IMR-90 (cell line): ENCODE measurements around the gene CYSRT1. TPM values are rescaled to one million over a fixed set of nuclear protein-coding genes. Genes with fewer than 3 reads are reported as not detected.

Experiments used
- ATAC-seq: fragments of 200-7000 bp; cut with Tn5 transposase; 2 replicates; pipeline ENCODE4 v1.9.1; 2020; ENCODE audit warnings: low read depth, mild to moderate bottlenecking, moderate library complexity
- BruUV-seq: library from RNA; stranded (reverse); fragments of 400-500 nt; replicated peaks from 2 replicates; lab custom pipeline; 2021; lab: Mats Ljungman, UMichigan
- CTCF ChIA-PET: fragments of 300-600 bp; formaldehyde crosslinking; extraction: SDS; loops from one replicate; lab custom pipeline; 2021; ENCODE audit warnings: antibody characterized with exemption; lab: Yijun Ruan, JAX
- POLR2A ChIA-PET: fragments of 300-600 bp; sonication (Branson Sonifier 250); formaldehyde crosslinking; loops from one replicate; lab custom pipeline; 2022; ENCODE audit warnings: antibody characterized with exemption; ENCODE audit not compliant: unreplicated experiment; lab: Charles Lee
- DNase-seq: peaks from one replicate; pipeline ENCODE4 v3.0.0; 2013
- H2AFZ ChIP-seq: replicated peaks from 2 replicates; pipeline ENCODE3; 2013; ENCODE audit warnings: low read length, mild to moderate bottlenecking; ENCODE audit not compliant: poor library complexity
- H2AK5ac ChIP-seq: 2 replicates; pipeline ENCODE4 v1.6.1; 2013; ENCODE audit warnings: low read depth, low read length, inconsistent platforms
- H2AK9ac ChIP-seq: replicated peaks from 2 replicates; pipeline ENCODE3; 2013; ENCODE audit warnings: mild to moderate bottlenecking, low read depth, low read length, moderate library complexity; ENCODE audit not compliant: poor library complexity
- H2BK120ac ChIP-seq: 2 replicates; pipeline ENCODE4 v1.6.1; 2013; ENCODE audit warnings: low read depth, low read length, inconsistent platforms
- H2BK15ac ChIP-seq: 3 replicates; pipeline ENCODE4 v1.6.1; 2013; ENCODE audit warnings: low read depth, low read length, inconsistent platforms
- H2BK20ac ChIP-seq: 2 replicates; pipeline ENCODE4 v1.6.1; 2013; ENCODE audit warnings: low read depth, mild to moderate bottlenecking, inconsistent platforms, low read length, moderate library complexity
- H2BK5ac ChIP-seq: 2 replicates; pipeline ENCODE4 v1.6.1; 2013; ENCODE audit warnings: mild to moderate bottlenecking, low read depth, low read length, inconsistent platforms; ENCODE audit not compliant: poor library complexity, severe bottlenecking
- H3K14ac ChIP-seq: replicated peaks from 2 replicates; pipeline ENCODE4 v1.6.1; 2013; ENCODE audit warnings: low read depth, low read length, inconsistent platforms
- H3K18ac ChIP-seq: 2 replicates; pipeline ENCODE4 v1.6.1; 2013; ENCODE audit warnings: low read depth, low read length, control low read depth
- H3K23ac ChIP-seq: 2 replicates; pipeline ENCODE4 v1.6.1; 2013; ENCODE audit warnings: low read depth, low read length, inconsistent platforms
- H3K27ac ChIP-seq: 2 replicates; pipeline ENCODE4 v1.5.1; 2013; ENCODE audit warnings: mild to moderate bottlenecking, control low read depth, low read length; ENCODE audit not compliant: insufficient read depth
- H3K27me3 ChIP-seq: 2 replicates; pipeline ENCODE4 v1.6.1; 2013; ENCODE audit warnings: low read length; ENCODE audit not compliant: control insufficient read depth, insufficient read depth
- H3K36me3 ChIP-seq: 2 replicates; pipeline ENCODE4 v1.6.1; 2013; ENCODE audit warnings: low read length, mixed read lengths; ENCODE audit not compliant: control insufficient read depth, insufficient read depth
- H3K4ac ChIP-seq: 2 replicates; pipeline ENCODE4 v1.6.1; 2013; ENCODE audit warnings: low read depth, low read length, inconsistent platforms
- H3K4me1 ChIP-seq: 2 replicates; pipeline ENCODE4 v1.6.1; 2013; ENCODE audit warnings: low read length, mixed read lengths; ENCODE audit not compliant: control insufficient read depth, insufficient read depth
- H3K4me2 ChIP-seq: 2 replicates; pipeline ENCODE4 v1.6.1; 2013; ENCODE audit warnings: low read depth, mild to moderate bottlenecking, control low read depth, low read length, moderate library complexity
- H3K4me3 ChIP-seq: 2 replicates; pipeline ENCODE4 v1.5.1; 2013; ENCODE audit warnings: low read depth, mild to moderate bottlenecking, control low read depth, low read length, moderate library complexity; ENCODE audit not compliant: insufficient read depth
- H3K56ac ChIP-seq: 2 replicates; pipeline ENCODE4 v1.6.1; 2013; ENCODE audit warnings: low read length, inconsistent platforms; ENCODE audit not compliant: insufficient read depth; ENCODE audit errors: extremely low read depth
- H3K79me1 ChIP-seq, 2 experiments: 2 replicates each; pipeline ENCODE4 v1.6.1; 2013; ENCODE audit warnings: low read length in 2 of 2, inconsistent platforms in 1 of 2, low read depth in 1 of 2
- H3K9ac ChIP-seq: 2 replicates; pipeline ENCODE4 v1.6.1; 2013; ENCODE audit warnings: low read depth, low read length, control low read depth
- H3K9me1 ChIP-seq: 2 replicates; pipeline ENCODE4 v1.6.1; 2013; ENCODE audit warnings: low read length, inconsistent platforms; ENCODE audit not compliant: insufficient read depth
- H3K9me3 ChIP-seq: 2 replicates; pipeline ENCODE4 v1.6.1; 2013; ENCODE audit warnings: low read length; ENCODE audit not compliant: control insufficient read depth, insufficient read depth
- H4K20me1 ChIP-seq: 2 replicates; pipeline ENCODE4 v1.6.1; 2013; ENCODE audit warnings: low read length, inconsistent platforms; ENCODE audit not compliant: insufficient read depth
- H4K5ac ChIP-seq: 2 replicates; pipeline ENCODE4 v1.6.1; 2013; ENCODE audit warnings: mild to moderate bottlenecking, low read depth, low read length, control low read depth
- H4K8ac ChIP-seq, 2 experiments: 2 replicates each; pipeline ENCODE4 v1.6.1; 2013; ENCODE audit warnings: low read depth in 2 of 2, low read length in 2 of 2, control low read depth in 1 of 2, inconsistent platforms in 1 of 2
- H4K91ac ChIP-seq: 2 replicates; pipeline ENCODE4 v1.6.1; 2013; ENCODE audit warnings: low read depth, low read length, inconsistent platforms; ENCODE audit not compliant: insufficient read depth
- BHLHE40 ChIP-seq: fragments of 150-350 bp; IDR thresholded peaks from 2 replicates; pipeline ENCODE4 v1.6.1; 2016; ENCODE audit warnings: mild to moderate bottlenecking, low read depth, low read length
- CEBPB ChIP-seq: IDR thresholded peaks from 2 replicates; pipeline ENCODE4 v1.6.1; 2012; ENCODE audit warnings: low read depth, low read length, improper control_type of control experiment
- CHD1 ChIP-seq: IDR thresholded peaks from 2 replicates; pipeline ENCODE4 v1.6.1; 2012; ENCODE audit warnings: low read depth, low read length, improper control_type of control experiment
- FOS ChIP-seq: fragments of 150-350 bp; IDR thresholded peaks from 2 replicates; pipeline ENCODE4 v1.6.1; 2016; ENCODE audit warnings: low read depth, low read length
- MAFK ChIP-seq: IDR thresholded peaks from 2 replicates; pipeline ENCODE4 v1.6.1; 2012; ENCODE audit warnings: low read depth, low read length, improper control_type of control experiment
- NFE2L2 ChIP-seq: fragments of 150-350 bp; IDR thresholded peaks from 2 replicates; pipeline ENCODE4 v1.6.1; 2016; ENCODE audit warnings: low read depth, mild to moderate bottlenecking, low read length
- POLR2A ChIP-seq: IDR thresholded peaks from 2 replicates; pipeline ENCODE4 v1.6.1; 2012; ENCODE audit warnings: mild to moderate bottlenecking, low read depth, low read length
- RAD21 ChIP-seq: IDR thresholded peaks from 2 replicates; pipeline ENCODE4 v1.6.1; 2012; ENCODE audit warnings: low read length, improper control_type of control experiment
- RCOR1 ChIP-seq: IDR thresholded peaks from 2 replicates; pipeline ENCODE4 v1.6.1; 2012; ENCODE audit warnings: mild to moderate bottlenecking, low read length, improper control_type of control experiment; ENCODE audit not compliant: insufficient replicate concordance
- RFX5 ChIP-seq: IDR thresholded peaks from 2 replicates; pipeline ENCODE4 v1.8.0; 2012; ENCODE audit warnings: low read depth, mild to moderate bottlenecking, low read length, moderate library complexity
- SMC3 ChIP-seq: fragments of 150-350 bp; IDR thresholded peaks from 2 replicates; pipeline ENCODE4 v1.6.1; 2016; ENCODE audit warnings: low read depth, mild to moderate bottlenecking, antibody characterized with exemption, low read length, moderate library complexity
- WGBS, 2 experiments: methylation state at CpG; one replicate each; pipeline versions ENCODE4 v1.1.5 to v1.1.7; 2013; ENCODE audit warnings: missing lambda C conversion rate in 2 of 2; ENCODE audit not compliant: insufficient read length in 1 of 2; ENCODE audit errors: extremely low coverage in 2 of 2; 5-methylcytosine and 5-hydroxymethylcytosine counted together
- dilution Hi-C: fragments of 300-500 bp; cut with HindIII; formaldehyde crosslinking; loops from one replicate; pipeline ENCODE4 v1.14.3; 2018; ENCODE audit warnings: low sequenced_read_pairs; ENCODE audit not compliant: unreplicated experiment
- in situ Hi-C: fragments of 300-500 bp; cut with MboI; formaldehyde crosslinking; loops from 3 replicates; pipeline ENCODE4 v1.14.3; 2019; ENCODE audit warnings: low sequenced_read_pairs, inconsistent platforms, mixed read lengths
- intact Hi-C: fragments of 100-400 bp; cut with micrococcal nuclease; formaldehyde crosslinking; loops from 2 replicates; pipeline ENCODE4 v1.10.0; 2022
- polyA plus RNA-seq, 3 experiments: library from polyadenylated mRNA; depleted of rRNA; stranded (reverse); fragments of >200 nt; gene quantifications; 2 replicates each; pipeline ENCODE4 v1.2.3, GENCODE V29; 2012; ENCODE audit warnings: low replicate concordance in 1 of 3
- total RNA-seq: library from RNA; depleted of rRNA; stranded (reverse); fragments of >200 nt; gene quantifications from 2 replicates; pipeline ENCODE4 v1.2.3, GENCODE V29; 2012
- TF ChIP-seq, protein P1 (sequence below): fragments of 150-350 bp; IDR thresholded peaks from 2 replicates; pipeline ENCODE4 v1.6.1; 2017; ENCODE audit warnings: mild to moderate bottlenecking, antibody characterized with exemption, low read length, low read depth
- TF ChIP-seq, protein P2 (sequence below): conservative IDR thresholded peaks from 2 replicates; pipeline ENCODE4 v1.5.1; 2012; ENCODE audit warnings: mild to moderate bottlenecking, low read depth, low read length, improper control_type of control experiment
- TF ChIP-seq, protein P3 (sequence below): fragments of 150-350 bp; IDR thresholded peaks from 2 replicates; pipeline ENCODE4 v1.6.1; 2016; ENCODE audit warnings: low read depth, mild to moderate bottlenecking, low read length, moderate library complexity, borderline replicate concordance

The CYSRT1 gene
- total and polyA plus RNA-seq, 2 of the 4 experiments (the other 2 are of a cell fraction): 0.18 to 0.84 TPM

DNA sequence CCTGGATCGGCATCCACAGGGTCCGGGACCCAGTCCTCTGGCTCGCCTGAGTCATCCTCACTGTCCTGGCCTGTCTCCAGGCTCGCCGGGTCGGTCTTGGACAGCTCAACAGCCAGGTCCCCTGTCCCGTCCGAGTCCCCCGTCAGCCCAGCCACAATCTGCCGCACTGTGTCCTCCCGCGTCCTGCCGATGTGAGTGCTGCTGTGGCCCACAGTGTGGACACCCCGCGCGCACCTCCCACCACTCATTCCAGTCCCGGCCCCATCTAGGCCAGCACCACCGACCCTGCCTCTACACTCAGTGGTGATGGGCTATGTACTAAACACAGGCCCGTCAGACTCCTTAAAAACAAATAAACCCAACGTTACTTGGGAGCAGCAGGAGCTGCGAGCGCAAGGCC, 43.3 kb upstream of the CYSRT1 start:
- Histone ChIP-seq H4K91ac (no peak overlapping the region), H3K9me1 (0 out of 2 replicates have a peak, but pooled peaks cover 2% of the 10 kb centered on the region), H3K27me3 (no peaks in the 10 kb centered on the region), H3K4me2 (no peak overlapping the region), H2BK5ac (no peak overlapping the region), H4K5ac (no peak overlapping the region), H3K23ac (no peak overlapping the region), H3K36me3 (peaks cover 76% of the 10 kb centered on the region), H2BK120ac (no peak overlapping the region), H2AFZ (no peak overlapping the region), H3K4me3 (no peak overlapping the region), H4K20me1 (peaks cover under 1% of the 10 kb centered on the region; the same call in 1 of the 2 replicates), H3K18ac (no peak overlapping the region), H3K9ac (no peak overlapping the region), H3K4me1 (no peaks in the 10 kb centered on the region; the same call in none of the 2 replicates), H2BK15ac (no peak overlapping the region), H3K9me3 (no peaks in the 10 kb centered on the region), H2BK20ac (no peak overlapping the region), H3K79me1 (peaks cover 0 to 12% of the 10 kb centered on the region in 2 experiments; a peak in 3 of 4 replicates), H3K4ac (no peak overlapping the region), H3K27ac (no peak overlapping the region), H4K8ac (no peak overlapping the region), H3K56ac (no peak overlapping the region), H2AK9ac (no peak overlapping the region), H2AK5ac (no peak overlapping the region), H3K14ac (no peak overlapping the region)
- DNase-seq (no peak), ATAC-seq (no peak)
- dilution Hi-C loops (no loop called here), intact Hi-C loops (no loop called here), in situ Hi-C loops (no loop called here)
- no TSS peak for BruUV-seq
- POLR2A ChIA-PET: no interaction called here
- CTCF ChIA-PET: no interaction called here
- WGBS, 2 experiments: 85% methylated on average over 12 of the region's 22 CpGs; no CpG with 5 or more reads in 1 of the 2 experiments
- TF ChIP-seq, protein P1, sequence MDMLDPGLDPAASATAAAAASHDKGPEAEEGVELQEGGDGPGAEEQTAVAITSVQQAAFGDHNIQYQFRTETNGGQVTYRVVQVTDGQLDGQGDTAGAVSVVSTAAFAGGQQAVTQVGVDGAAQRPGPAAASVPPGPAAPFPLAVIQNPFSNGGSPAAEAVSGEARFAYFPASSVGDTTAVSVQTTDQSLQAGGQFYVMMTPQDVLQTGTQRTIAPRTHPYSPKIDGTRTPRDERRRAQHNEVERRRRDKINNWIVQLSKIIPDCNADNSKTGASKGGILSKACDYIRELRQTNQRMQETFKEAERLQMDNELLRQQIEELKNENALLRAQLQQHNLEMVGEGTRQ: no peak
- TF ChIP-seq RFX5: no peak
- no peak for TF ChIP-seq RAD21
- no peak for TF ChIP-seq MAFK
- TF ChIP-seq NFE2L2: no peak
- TF ChIP-seq BHLHE40: no peak
- TF ChIP-seq POLR2A: no peak
- no peak for TF ChIP-seq CEBPB
- TF ChIP-seq, protein P2, sequence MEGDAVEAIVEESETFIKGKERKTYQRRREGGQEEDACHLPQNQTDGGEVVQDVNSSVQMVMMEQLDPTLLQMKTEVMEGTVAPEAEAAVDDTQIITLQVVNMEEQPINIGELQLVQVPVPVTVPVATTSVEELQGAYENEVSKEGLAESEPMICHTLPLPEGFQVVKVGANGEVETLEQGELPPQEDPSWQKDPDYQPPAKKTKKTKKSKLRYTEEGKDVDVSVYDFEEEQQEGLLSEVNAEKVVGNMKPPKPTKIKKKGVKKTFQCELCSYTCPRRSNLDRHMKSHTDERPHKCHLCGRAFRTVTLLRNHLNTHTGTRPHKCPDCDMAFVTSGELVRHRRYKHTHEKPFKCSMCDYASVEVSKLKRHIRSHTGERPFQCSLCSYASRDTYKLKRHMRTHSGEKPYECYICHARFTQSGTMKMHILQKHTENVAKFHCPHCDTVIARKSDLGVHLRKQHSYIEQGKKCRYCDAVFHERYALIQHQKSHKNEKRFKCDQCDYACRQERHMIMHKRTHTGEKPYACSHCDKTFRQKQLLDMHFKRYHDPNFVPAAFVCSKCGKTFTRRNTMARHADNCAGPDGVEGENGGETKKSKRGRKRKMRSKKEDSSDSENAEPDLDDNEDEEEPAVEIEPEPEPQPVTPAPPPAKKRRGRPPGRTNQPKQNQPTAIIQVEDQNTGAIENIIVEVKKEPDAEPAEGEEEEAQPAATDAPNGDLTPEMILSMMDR: no peak
- TF ChIP-seq RCOR1: no peak
- TF ChIP-seq, protein P3, sequence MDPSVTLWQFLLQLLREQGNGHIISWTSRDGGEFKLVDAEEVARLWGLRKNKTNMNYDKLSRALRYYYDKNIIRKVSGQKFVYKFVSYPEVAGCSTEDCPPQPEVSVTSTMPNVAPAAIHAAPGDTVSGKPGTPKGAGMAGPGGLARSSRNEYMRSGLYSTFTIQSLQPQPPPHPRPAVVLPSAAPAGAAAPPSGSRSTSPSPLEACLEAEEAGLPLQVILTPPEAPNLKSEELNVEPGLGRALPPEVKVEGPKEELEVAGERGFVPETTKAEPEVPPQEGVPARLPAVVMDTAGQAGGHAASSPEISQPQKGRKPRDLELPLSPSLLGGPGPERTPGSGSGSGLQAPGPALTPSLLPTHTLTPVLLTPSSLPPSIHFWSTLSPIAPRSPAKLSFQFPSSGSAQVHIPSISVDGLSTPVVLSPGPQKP: no peak
- no peak for TF ChIP-seq FOS
- TF ChIP-seq CHD1: no peak
- TF ChIP-seq SMC3: no peak
